GM12872 (cell line): Measurements from ENCODE around the gene RNF224.
A peak's percentile ranks its signal among the peaks of the same experiment; 100 is the strongest.

Experiments used
- TF ChIP-seq, protein P1 (sequence below): IDR thresholded peaks from 3 replicates; pipeline ENCODE4 v1.5.1; 2011; ENCODE audit warnings: low read depth, mild to moderate bottlenecking, low read length, moderate library complexity; ENCODE audit not compliant: insufficient read depth

The RNF224 gene

DNA sequence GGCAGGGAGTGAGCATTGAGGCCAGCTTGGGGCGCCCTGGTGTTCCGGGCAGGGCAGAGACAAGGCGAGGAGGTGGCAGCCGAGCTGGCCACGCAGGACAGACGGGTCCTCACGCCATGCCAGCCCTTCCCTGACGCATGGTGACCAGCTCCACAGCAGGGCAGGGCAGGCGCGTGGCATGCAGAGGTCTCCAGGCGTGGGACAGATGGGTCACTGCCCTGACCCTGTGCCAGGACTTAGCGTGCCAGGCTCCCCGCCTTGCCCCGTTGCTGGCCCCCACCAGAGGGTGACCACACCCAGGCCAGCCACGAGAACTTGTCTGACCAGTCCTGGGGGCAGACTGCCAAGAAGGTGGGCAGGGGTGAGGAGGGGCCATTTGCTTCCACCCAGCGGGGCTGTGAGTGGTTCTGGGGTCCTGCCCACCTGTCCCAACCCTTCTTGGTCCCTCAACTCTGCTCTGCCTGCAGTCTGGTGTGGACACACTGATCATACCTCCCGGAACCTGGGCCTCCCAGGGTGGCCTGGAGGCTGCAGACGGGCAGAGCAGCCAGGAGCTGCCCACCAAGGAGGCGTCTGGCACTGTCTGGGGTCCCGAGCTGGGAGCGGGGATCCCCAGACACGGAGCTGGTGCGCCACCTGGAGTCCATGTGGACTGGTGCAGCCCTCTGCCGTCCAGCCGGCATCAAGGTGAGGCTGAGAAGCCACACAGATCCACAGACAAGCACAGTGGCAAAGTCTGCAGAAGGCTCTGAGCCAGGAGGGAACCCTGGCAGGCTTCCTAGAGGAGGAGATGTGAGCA lies at the start of gene RNF224:
Gene RNF224 (plus strand): TSS at position 449 of the 799 bp plus-strand sequence. CDS start 834 bp downstream, outside the sequence.
- TF ChIP-seq, protein P1, sequence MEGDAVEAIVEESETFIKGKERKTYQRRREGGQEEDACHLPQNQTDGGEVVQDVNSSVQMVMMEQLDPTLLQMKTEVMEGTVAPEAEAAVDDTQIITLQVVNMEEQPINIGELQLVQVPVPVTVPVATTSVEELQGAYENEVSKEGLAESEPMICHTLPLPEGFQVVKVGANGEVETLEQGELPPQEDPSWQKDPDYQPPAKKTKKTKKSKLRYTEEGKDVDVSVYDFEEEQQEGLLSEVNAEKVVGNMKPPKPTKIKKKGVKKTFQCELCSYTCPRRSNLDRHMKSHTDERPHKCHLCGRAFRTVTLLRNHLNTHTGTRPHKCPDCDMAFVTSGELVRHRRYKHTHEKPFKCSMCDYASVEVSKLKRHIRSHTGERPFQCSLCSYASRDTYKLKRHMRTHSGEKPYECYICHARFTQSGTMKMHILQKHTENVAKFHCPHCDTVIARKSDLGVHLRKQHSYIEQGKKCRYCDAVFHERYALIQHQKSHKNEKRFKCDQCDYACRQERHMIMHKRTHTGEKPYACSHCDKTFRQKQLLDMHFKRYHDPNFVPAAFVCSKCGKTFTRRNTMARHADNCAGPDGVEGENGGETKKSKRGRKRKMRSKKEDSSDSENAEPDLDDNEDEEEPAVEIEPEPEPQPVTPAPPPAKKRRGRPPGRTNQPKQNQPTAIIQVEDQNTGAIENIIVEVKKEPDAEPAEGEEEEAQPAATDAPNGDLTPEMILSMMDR: peak; percentile 97

DNA sequence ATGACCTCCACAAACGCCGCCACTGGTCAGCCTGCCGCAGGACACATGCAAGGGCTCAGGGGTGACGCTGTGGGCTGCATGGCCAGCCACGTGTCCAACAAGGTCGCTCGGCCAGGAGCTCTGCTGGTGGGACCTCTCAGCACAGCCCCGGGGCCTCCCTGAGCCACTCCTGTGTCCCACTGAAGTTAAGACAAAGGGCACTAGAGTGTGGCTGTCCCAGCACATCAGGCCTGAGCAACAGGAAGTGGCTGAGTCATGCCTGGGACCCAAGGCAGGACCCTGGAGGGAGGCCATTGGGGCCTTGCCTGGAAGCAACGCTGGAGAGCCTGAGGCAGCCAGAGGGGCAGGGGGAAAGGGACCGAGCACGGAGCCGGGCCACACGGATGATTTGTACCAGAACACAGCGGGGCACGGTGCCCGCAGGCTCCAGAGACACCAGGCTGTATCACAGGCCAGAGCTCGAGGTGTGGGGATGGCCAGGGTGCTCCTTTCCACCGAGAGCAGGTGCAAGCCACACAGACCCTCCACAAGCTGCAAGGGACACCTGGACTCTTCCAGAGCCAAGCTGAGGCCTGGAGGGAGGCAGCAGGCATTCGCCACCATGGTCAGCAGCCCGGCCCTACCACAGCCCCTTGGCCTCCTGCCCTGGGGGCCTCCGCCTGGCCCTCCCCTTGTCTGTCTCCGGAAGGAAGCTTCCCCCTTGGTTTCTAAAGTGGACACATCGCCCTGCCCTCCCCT lies 48.9 kb upstream of the RNF224 start:
- TF ChIP-seq, protein P1: no peak

DNA sequence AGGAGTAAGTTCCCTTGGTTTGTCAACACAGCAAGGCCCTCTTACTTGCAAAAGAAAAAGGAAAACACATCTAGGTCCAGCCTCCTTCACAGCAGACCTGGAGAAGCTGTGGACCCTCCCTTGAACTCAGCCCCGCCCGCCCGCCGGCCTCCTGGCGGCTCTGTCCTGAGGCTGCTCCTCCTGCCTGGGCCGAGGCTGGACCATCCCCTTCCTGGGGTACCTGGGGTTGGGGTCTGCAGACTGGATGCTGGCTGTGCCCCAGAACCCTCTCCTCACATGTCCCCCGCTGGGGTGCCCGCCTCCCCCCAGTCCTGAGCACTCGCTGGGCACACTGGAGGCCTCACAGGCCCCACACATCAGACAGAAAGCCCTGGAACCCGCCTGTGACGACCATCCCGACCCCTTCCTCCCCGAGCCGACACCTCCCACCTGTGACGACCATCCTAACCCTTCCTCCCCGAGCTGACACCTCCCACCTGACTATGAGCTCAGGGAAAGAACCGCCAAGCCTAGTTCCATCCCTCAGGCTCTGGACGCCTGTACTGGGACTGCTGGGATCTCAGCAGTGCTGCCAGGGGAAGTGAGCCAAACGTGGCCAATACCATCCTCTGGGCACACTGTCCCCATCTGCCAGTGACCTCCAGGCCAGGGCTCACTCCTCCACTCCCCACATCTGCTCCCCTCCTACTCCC lies 48.2 kb upstream of the RNF224 start:
- TF ChIP-seq, protein P1: no peak

DNA sequence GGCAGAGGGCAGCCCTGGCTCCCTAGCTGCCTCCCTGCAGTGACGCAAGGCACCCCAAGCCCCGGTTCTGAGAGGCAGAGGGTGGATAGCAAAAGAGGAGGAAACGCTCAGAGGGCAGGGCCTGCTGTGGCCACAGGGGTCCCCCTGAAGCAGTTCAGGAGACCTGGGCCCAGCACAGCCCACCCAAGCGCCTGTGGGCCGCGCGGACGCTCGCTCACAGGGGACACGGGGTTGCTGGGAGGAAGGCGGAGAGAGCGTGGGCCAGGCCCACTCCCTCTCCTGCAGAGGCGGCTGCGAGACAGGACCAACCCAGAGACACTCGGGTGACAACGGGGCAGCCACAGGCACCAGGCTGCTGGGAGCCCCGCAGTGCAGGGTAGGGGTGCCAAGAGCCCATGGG lies 47.5 kb upstream of the RNF224 start:
- TF ChIP-seq, protein P1: no peak

DNA sequence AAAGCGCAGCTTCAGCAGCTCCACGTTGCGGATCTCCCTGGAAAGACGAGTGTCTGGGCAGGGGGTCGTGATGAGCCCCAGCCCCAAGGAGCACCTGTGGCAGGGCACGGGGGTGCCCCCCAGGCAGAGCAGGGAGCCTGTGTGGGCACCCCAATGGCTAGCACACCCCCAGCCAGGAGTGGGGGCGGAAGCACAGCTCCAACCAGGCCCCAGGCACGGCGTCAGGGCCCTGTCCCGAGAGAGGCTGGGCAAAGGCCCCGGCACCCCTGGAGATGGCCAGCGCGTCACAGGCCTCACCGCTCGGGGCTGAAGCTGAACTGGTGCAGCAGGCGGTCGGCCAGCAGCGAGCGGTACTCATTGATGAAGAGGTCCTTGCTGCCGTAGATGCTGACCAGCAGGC lies 46.8 kb upstream of the RNF224 start:
- TF ChIP-seq, protein P1: no peak

DNA sequence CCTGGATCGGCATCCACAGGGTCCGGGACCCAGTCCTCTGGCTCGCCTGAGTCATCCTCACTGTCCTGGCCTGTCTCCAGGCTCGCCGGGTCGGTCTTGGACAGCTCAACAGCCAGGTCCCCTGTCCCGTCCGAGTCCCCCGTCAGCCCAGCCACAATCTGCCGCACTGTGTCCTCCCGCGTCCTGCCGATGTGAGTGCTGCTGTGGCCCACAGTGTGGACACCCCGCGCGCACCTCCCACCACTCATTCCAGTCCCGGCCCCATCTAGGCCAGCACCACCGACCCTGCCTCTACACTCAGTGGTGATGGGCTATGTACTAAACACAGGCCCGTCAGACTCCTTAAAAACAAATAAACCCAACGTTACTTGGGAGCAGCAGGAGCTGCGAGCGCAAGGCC lies 45.6 kb upstream of the RNF224 start:
- TF ChIP-seq, protein P1: no peak

DNA sequence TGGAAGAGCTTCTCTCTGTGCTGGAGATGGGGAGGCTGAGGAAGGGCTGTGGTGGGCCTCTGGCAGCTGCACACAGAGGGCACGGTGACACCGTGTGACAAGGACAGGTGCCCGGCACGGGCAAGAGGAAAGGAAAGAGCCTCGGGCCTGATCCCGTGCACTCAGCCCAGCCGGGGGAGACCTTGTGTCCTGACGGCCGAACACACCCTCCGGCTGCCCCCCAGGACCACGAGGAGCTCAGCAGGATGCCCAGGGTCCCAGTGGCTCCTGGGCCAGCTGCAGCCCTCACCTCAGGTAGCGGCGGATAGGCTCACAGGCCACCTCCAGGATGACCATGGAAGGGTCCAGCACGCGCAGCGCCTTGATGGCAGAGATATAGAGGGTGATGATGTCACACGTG lies 44.5 kb upstream of the RNF224 start:
- TF ChIP-seq, protein P1: no peak
